OCI-LY7 (cell line): ENCODE data around the gene TAB3.

Experiments used
- CTCF ChIP-seq: fragments of 200-600 bp; sonication (generic); conservative IDR thresholded peaks from 2 replicates; pipeline ENCODE4 v1.5.1; 2014; ENCODE audit warnings: mild to moderate bottlenecking, antibody characterized with exemption, low read length, moderate library complexity, mixed read lengths
- EZH2phosphoT487 ChIP-seq: fragments of 200-600 bp; sonication (generic); IDR thresholded peaks from 2 replicates; pipeline ENCODE4 v1.6.1; 2018; ENCODE audit warnings: low read depth, borderline replicate concordance, mild to moderate bottlenecking, mixed run types, antibody characterized with exemption, low read length, moderate library complexity, mixed read lengths

GRCh38 chrX:30889147-30890140 lies at the start of gene TAB3:
- TF ChIP-seq CTCF, result no peak
- TF ChIP-seq EZH2phosphoT487, result no peak
